ENCODE data around the gene GRM4. TPM values are rescaled to one million over a fixed set of nuclear protein-coding genes. Genes with fewer than 3 reads are reported as not detected.
"Not testable (repeated sequence)": the region's sequence is repeated elsewhere in the genome, so short reads cannot be mapped to it uniquely, and the experiment has no call there.

GRM4 gene
- total RNA-seq, 1 experiment from 2014 or later: not detected

- no peak for DNase-seq (ENCODE audit: unreplicated experiment)
- CTCF ChIA-PET: interaction anchor here (0.5 to 2.1 kb wide), 4 partner anchors 12 to 226 kb away, joined by 3 to 8 read pairs (median 4); no protein-coding TSS in a partner anchor
- intact Hi-C loops (cut with micrococcal nuclease): no loop called here
- no peaks in the 10 kb centered on the region for H3K4me1 Mint-ChIP-seq (ENCODE audit: insufficient read depth, unreplicated experiment)
- H3K4me3 Mint-ChIP-seq (ENCODE audit: unreplicated experiment): no peak overlapping the region
- TF ChIP-seq, protein P1, sequence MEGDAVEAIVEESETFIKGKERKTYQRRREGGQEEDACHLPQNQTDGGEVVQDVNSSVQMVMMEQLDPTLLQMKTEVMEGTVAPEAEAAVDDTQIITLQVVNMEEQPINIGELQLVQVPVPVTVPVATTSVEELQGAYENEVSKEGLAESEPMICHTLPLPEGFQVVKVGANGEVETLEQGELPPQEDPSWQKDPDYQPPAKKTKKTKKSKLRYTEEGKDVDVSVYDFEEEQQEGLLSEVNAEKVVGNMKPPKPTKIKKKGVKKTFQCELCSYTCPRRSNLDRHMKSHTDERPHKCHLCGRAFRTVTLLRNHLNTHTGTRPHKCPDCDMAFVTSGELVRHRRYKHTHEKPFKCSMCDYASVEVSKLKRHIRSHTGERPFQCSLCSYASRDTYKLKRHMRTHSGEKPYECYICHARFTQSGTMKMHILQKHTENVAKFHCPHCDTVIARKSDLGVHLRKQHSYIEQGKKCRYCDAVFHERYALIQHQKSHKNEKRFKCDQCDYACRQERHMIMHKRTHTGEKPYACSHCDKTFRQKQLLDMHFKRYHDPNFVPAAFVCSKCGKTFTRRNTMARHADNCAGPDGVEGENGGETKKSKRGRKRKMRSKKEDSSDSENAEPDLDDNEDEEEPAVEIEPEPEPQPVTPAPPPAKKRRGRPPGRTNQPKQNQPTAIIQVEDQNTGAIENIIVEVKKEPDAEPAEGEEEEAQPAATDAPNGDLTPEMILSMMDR (IDR thresholded peaks at IDR 0.05; ENCODE audit: unreplicated experiment): no peak
- H3K27me3 Mint-ChIP-seq (ENCODE audit: insufficient read depth, unreplicated experiment): no peaks in the 10 kb centered on the region
- H3K9me3 Mint-ChIP-seq (ENCODE audit: unreplicated experiment): no peaks in the 10 kb centered on the region
- POLR2A ChIA-PET: interaction anchor here (0.6 to 0.8 kb wide), 2 partner anchors 225 to 606 kb away, joined by 3 to 4 read pairs; no protein-coding TSS in a partner anchor
- BruUV-seq (replicated peaks): no TSS peak
- H3K27ac Mint-ChIP-seq (ENCODE audit: low read depth, unreplicated experiment): no peak overlapping the region
- H3K36me3 Mint-ChIP-seq (ENCODE audit: insufficient read depth, unreplicated experiment): no peaks in the 10 kb centered on the region
Observed at GRCh38 chr6:34189806-34190503, 44.1 kb upstream of the GRM4 start.

- H3K27ac Mint-ChIP-seq (ENCODE audit: low read depth, unreplicated experiment); BruUV-seq (replicated peaks); H3K36me3 Mint-ChIP-seq (ENCODE audit: insufficient read depth, unreplicated experiment); DNase-seq (ENCODE audit: unreplicated experiment); H3K9me3 Mint-ChIP-seq (ENCODE audit: unreplicated experiment); H3K4me3 Mint-ChIP-seq (ENCODE audit: unreplicated experiment); POLR2A ChIA-PET; H3K4me1 Mint-ChIP-seq (ENCODE audit: insufficient read depth, unreplicated experiment); intact Hi-C loops (cut with micrococcal nuclease); H3K27me3 Mint-ChIP-seq (ENCODE audit: insufficient read depth, unreplicated experiment); CTCF ChIA-PET: not testable (repeated sequence)
Observed at GRCh38 chr6:34184726-34185125, 38.8 kb upstream of the GRM4 start.

DNA sequence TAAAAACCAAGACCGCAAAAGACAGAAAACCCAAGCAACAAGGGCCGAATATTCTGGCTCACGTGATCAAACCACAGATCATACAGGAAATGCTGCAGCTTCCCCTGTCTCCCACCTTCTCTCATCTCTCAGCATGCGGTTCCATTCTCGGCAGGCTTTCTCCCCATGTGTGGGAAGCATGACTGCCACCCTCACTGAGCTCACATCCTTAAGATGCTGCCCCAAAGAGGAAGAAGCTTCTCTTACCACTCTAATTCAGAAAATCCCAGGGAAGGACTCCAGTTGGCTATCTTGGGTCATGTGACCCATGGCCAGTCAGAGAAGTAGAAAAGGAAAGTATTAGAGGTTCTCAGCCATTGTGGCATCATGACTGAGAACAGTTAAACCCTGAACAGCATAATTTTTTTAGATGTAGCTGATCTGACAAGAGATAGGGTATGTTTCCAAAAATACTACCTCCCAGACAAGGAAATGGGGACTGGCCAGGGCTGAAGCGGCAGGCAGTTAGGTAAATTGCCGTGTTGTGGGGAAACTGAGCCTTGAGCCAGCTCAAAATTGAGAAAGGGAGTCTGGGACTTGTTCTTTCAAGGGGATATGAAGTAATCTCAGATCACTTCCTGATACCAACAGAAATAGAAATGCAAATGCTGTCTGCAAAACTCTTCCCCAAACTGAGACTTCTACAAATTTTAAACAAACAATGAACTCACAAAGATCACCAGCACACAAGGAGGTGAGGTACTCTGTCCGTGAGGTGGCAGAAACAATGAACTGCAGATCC is 37.1 kb upstream of the GRM4 start:
- H3K9me3 Mint-ChIP-seq (ENCODE audit: unreplicated experiment): peaks cover 8% of the 10 kb centered on the region
- H3K27me3 Mint-ChIP-seq (ENCODE audit: insufficient read depth, unreplicated experiment): no peaks in the 10 kb centered on the region
- TF ChIP-seq, protein P1 (IDR thresholded peaks at IDR 0.05; ENCODE audit: unreplicated experiment): no peak
- CTCF ChIA-PET: interaction anchor here (0.6 to 1.2 kb wide), 4 partner anchors 19 to 439 kb away, joined by 3 to 7 read pairs (median 3); no protein-coding TSS in a partner anchor
- POLR2A ChIA-PET: no interaction called here
- H3K4me3 Mint-ChIP-seq (ENCODE audit: unreplicated experiment): no peak overlapping the region
- DNase-seq (ENCODE audit: unreplicated experiment): no peak
- H3K27ac Mint-ChIP-seq (ENCODE audit: low read depth, unreplicated experiment): no peak overlapping the region
- intact Hi-C loops (cut with micrococcal nuclease): no loop called here
- no peaks in the 10 kb centered on the region for H3K4me1 Mint-ChIP-seq (ENCODE audit: insufficient read depth, unreplicated experiment)
- BruUV-seq (replicated peaks): no TSS peak
- no peaks in the 10 kb centered on the region for H3K36me3 Mint-ChIP-seq (ENCODE audit: insufficient read depth, unreplicated experiment)

GRCh38 chr6:34181908-34182307 is 36.0 kb upstream of the GRM4 start:
- peaks cover 8% of the 10 kb centered on the region for H3K9me3 Mint-ChIP-seq (ENCODE audit: unreplicated experiment)
- ChIA-PET POLR2A (interaction anchor here (0.5 kb wide), 1 partner anchor 15 kb away, joined by 3 read pairs; no protein-coding TSS in a partner anchor), CTCF (no interaction called here)
- H3K27ac Mint-ChIP-seq (ENCODE audit: low read depth, unreplicated experiment): no peak overlapping the region
- intact Hi-C loops (cut with micrococcal nuclease): no loop called here
- no peaks in the 10 kb centered on the region for H3K36me3 Mint-ChIP-seq (ENCODE audit: insufficient read depth, unreplicated experiment)
- TF ChIP-seq, protein P1 (IDR thresholded peaks at IDR 0.05; ENCODE audit: unreplicated experiment): no peak
- no peak overlapping the region for H3K4me3 Mint-ChIP-seq (ENCODE audit: unreplicated experiment)
- no TSS peak for BruUV-seq (replicated peaks)
- no peaks in the 10 kb centered on the region for H3K4me1 Mint-ChIP-seq (ENCODE audit: insufficient read depth, unreplicated experiment)
- H3K27me3 Mint-ChIP-seq (ENCODE audit: insufficient read depth, unreplicated experiment): no peaks in the 10 kb centered on the region
- no peak for DNase-seq (ENCODE audit: unreplicated experiment)

Data from MCF 10A (cell line).